Smooth muscle cell (in vitro differentiated cells): ENCODE results near the gene BTN3A1. TPM values are rescaled to one million over a fixed set of nuclear protein-coding genes. Genes with fewer than 3 reads are reported as not detected.

Source experiments
- DNase-seq: peaks from one replicate; lab custom pipeline; 2025; ENCODE audit not compliant: unreplicated experiment; lab: John Stamatoyannopoulos, UW
- H2AFZ ChIP-seq: fragments of 200-600 bp; sonication (generic); 2 replicates; pipeline ENCODE4 v1.6.0; 2016; ENCODE audit warnings: antibody characterized with exemption, low read depth, mild to moderate bottlenecking
- H3F3A ChIP-seq: fragments of 200-600 bp; sonication (generic); 2 replicates; pipeline ENCODE4 v1.6.0; 2017; ENCODE audit warnings: antibody characterized with exemption, low read depth
- H3K27ac ChIP-seq: fragments of 200-600 bp; sonication (generic); 2 replicates; pipeline ENCODE4 v1.5.1; 2016; ENCODE audit warnings: low read depth, mild to moderate bottlenecking
- H3K27me3 ChIP-seq: fragments of 200-600 bp; sonication (generic); 2 replicates; pipeline ENCODE4 v1.6.1; 2016; ENCODE audit warnings: low read depth, mild to moderate bottlenecking
- H3K36me3 ChIP-seq: fragments of 200-600 bp; sonication (generic); 2 replicates; pipeline ENCODE4 v1.5.1; 2016; ENCODE audit warnings: low read depth
- H3K4me1 ChIP-seq: fragments of 200-600 bp; sonication (generic); 2 replicates; pipeline ENCODE4 v1.5.1; 2016; ENCODE audit warnings: low read depth
- H3K4me2 ChIP-seq: fragments of 200-600 bp; sonication (generic); 2 replicates; pipeline ENCODE4 v1.6.0; 2016; ENCODE audit warnings: mild to moderate bottlenecking
- H3K4me3 ChIP-seq: fragments of 200-600 bp; sonication (generic); 2 replicates; pipeline ENCODE4 v1.5.1; 2016; ENCODE audit warnings: mild to moderate bottlenecking
- H3K79me2 ChIP-seq: fragments of 200-600 bp; sonication (generic); 2 replicates; pipeline ENCODE4 v1.6.0; 2016; ENCODE audit warnings: low read depth, mild to moderate bottlenecking
- H3K9ac ChIP-seq: fragments of 200-600 bp; sonication (generic); 2 replicates; pipeline ENCODE4 v1.6.0; 2016; ENCODE audit warnings: low read depth
- H3K9me3 ChIP-seq: fragments of 200-600 bp; sonication (generic); replicated peaks from 2 replicates; pipeline ENCODE4 v1.5.1; 2016; ENCODE audit warnings: low read depth
- H4K20me1 ChIP-seq: fragments of 200-600 bp; sonication (generic); 2 replicates; pipeline ENCODE4 v1.6.0; 2016; ENCODE audit warnings: low read depth
- CTCF ChIP-seq: fragments of 200-600 bp; sonication (generic); IDR thresholded peaks from 2 replicates; pipeline ENCODE4 v1.5.1; 2017; ENCODE audit warnings: borderline replicate concordance, mild to moderate bottlenecking, antibody characterized with exemption; ENCODE audit not compliant: insufficient read depth, poor library complexity, severe bottlenecking
- WGBS: methylation state at CpG from one replicate; pipeline ENCODE4 v1.1.7; 2016; ENCODE audit warnings: low lambda C conversion rate; 5-methylcytosine and 5-hydroxymethylcytosine counted together
- polyA plus RNA-seq: library from polyadenylated mRNA; unstranded; fragments of >200 nt; fragmentation: Nextera tagmentation; extraction: Ambion mirVana; gene quantifications from 2 replicates; pipeline ENCODE4 v1.2.1, GENCODE V29; 2016
- total RNA-seq: library from RNA; depleted of rRNA; stranded (reverse); fragments of >200 nt; gene quantifications from 2 replicates; pipeline ENCODE4 v1.2.3, GENCODE V29; 2014

The BTN3A1 gene
- total and polyA plus RNA-seq, 2 experiments from 2014 or later = 13.5 to 19.1 TPM

GRCh38 chr6:26358511-26358981 is 43.5 kb upstream of the BTN3A1 start:
- Histone ChIP-seq H3K79me2 (no peaks in the 10 kb centered on the region), H3K27me3 (no peaks in the 10 kb centered on the region), H3K9ac (no peak overlapping the region), H3K4me2 (no peak overlapping the region), H3K9me3 (no peaks in the 10 kb centered on the region), H2AFZ (no peak overlapping the region), H3F3A (no peaks in the 10 kb centered on the region), H3K4me1 (no peaks in the 10 kb centered on the region), H4K20me1 (no peaks in the 10 kb centered on the region), H3K4me3 (no peak overlapping the region), H3K27ac (no peak overlapping the region), H3K36me3 (no peaks in the 10 kb centered on the region)
- DNase-seq = no peak
- WGBS = 93% methylated on average over 7 of the region's 7 CpGs
- TF ChIP-seq CTCF = no peak

GRCh38 chr6:26359765-26360164 is 42.3 kb upstream of the BTN3A1 start:
- Histone ChIP-seq H3K4me2 (no peak overlapping the region), H3K9ac (no peak overlapping the region), H3K27me3 (no peaks in the 10 kb centered on the region), H3K36me3 (no peaks in the 10 kb centered on the region), H3K27ac (no peak overlapping the region), H3K79me2 (no peaks in the 10 kb centered on the region), H3K4me1 (peaks cover 6% of the 10 kb centered on the region), H4K20me1 (no peaks in the 10 kb centered on the region), H3F3A (no peaks in the 10 kb centered on the region), H2AFZ (no peak overlapping the region), H3K4me3 (no peak overlapping the region), H3K9me3 (no peaks in the 10 kb centered on the region)
- TF ChIP-seq CTCF = no peak
- DNase-seq = no peak
- 94% methylated on average over 5 of the region's 5 CpGs for WGBS

- no peak overlapping the region for H3K4me2 ChIP-seq
- H3F3A ChIP-seq = no peaks in the 10 kb centered on the region
- H2AFZ ChIP-seq = no peak overlapping the region
- no peaks in the 10 kb centered on the region for H3K79me2 ChIP-seq
- no peak overlapping the region for H3K27ac ChIP-seq
- no peaks in the 10 kb centered on the region for H3K36me3 ChIP-seq
- peaks cover 9% of the 10 kb centered on the region for H3K4me1 ChIP-seq
- no peak overlapping the region for H3K4me3 ChIP-seq
- no peak for TF ChIP-seq CTCF
- no peak for DNase-seq
- no peaks in the 10 kb centered on the region for H4K20me1 ChIP-seq
- H3K9me3 ChIP-seq = no peaks in the 10 kb centered on the region
- H3K27me3 ChIP-seq = no peaks in the 10 kb centered on the region
- 96% methylated on average over 14 of the region's 14 CpGs for WGBS
- H3K9ac ChIP-seq = no peak overlapping the region
Observed at GRCh38 chr6:26360451-26361416, 41.3 kb upstream of the BTN3A1 start.

GRCh38 chr6:26361544-26361943 is 40.5 kb upstream of the BTN3A1 start:
- Histone ChIP-seq H3F3A (no peaks in the 10 kb centered on the region), H3K79me2 (no peaks in the 10 kb centered on the region), H3K9me3 (no peaks in the 10 kb centered on the region), H3K36me3 (no peaks in the 10 kb centered on the region), H4K20me1 (no peaks in the 10 kb centered on the region), H3K27me3 (no peaks in the 10 kb centered on the region), H3K27ac (no peak overlapping the region), H3K9ac (no peak overlapping the region), H3K4me3 (no peak overlapping the region), H3K4me2 (no peak overlapping the region), H3K4me1 (peaks cover 15% of the 10 kb centered on the region), H2AFZ (no peak overlapping the region)
- 89% methylated on average over 5 of the region's 5 CpGs for WGBS
- no peak for TF ChIP-seq CTCF
- no peak for DNase-seq
